Measurements from ENCODE around the gene NUMA1. TPM values are rescaled to one million over a fixed set of nuclear protein-coding genes. Genes with fewer than 3 reads are reported as not detected.

NUMA1 gene
- polyA plus RNA-seq, 1 donor from 2014 or later: 116 TPM

DNA sequence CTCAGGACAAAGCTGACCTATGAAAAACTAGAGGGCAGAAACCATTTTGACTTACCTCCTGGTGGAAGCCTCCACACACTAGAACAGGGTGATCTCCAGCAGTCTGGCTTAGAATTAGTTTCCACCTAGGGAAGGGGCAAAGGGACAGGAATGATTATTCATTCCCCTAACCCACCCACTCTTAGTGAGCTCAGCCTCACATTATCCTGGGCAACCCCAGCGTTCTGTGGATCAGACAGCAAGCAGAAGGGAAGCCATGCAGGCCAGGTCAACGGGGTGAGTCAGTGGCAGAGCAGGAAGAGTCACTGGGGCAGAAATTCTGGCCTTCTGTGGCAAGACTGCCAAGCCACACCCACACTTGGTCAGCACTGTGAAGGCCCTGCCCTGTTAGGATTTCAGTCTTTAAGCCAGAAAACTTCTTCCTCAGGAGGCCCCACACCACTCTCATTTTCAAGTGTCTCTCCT lies 10.5 kb downstream of the NUMA1 start:
- no peak for TF ChIP-seq MXI1 (conservative IDR thresholded peaks at IDR 0.05; ENCODE audit: poor library complexity, severe bottlenecking)
- TF ChIP-seq, protein P1, sequence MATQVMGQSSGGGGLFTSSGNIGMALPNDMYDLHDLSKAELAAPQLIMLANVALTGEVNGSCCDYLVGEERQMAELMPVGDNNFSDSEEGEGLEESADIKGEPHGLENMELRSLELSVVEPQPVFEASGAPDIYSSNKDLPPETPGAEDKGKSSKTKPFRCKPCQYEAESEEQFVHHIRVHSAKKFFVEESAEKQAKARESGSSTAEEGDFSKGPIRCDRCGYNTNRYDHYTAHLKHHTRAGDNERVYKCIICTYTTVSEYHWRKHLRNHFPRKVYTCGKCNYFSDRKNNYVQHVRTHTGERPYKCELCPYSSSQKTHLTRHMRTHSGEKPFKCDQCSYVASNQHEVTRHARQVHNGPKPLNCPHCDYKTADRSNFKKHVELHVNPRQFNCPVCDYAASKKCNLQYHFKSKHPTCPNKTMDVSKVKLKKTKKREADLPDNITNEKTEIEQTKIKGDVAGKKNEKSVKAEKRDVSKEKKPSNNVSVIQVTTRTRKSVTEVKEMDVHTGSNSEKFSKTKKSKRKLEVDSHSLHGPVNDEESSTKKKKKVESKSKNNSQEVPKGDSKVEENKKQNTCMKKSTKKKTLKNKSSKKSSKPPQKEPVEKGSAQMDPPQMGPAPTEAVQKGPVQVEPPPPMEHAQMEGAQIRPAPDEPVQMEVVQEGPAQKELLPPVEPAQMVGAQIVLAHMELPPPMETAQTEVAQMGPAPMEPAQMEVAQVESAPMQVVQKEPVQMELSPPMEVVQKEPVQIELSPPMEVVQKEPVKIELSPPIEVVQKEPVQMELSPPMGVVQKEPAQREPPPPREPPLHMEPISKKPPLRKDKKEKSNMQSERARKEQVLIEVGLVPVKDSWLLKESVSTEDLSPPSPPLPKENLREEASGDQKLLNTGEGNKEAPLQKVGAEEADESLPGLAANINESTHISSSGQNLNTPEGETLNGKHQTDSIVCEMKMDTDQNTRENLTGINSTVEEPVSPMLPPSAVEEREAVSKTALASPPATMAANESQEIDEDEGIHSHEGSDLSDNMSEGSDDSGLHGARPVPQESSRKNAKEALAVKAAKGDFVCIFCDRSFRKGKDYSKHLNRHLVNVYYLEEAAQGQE (IDR thresholded peaks at IDR 0.05; ENCODE audit: borderline replicate concordance): no peak
- Histone ChIP-seq H3F3A (ENCODE audit: insufficient read depth, low read length, poor library complexity, severe bottlenecking) (no peaks in the 10 kb centered on the region), H3K9ac (ENCODE audit: low read length) (no peak overlapping the region), H3K9me2 (ENCODE audit: insufficient read depth, low read length) (no peaks in the 10 kb centered on the region), H3K4me3 (ENCODE audit: low read length) (no peak overlapping the region), H3K27me3 (ENCODE audit: insufficient read depth, low read depth, low read length) (no peaks in the 10 kb centered on the region), H4K20me1 (ENCODE audit: insufficient read depth) (no peaks in the 10 kb centered on the region), H2AFZ (ENCODE audit: low read depth, low read length) (no peak overlapping the region), H3K4me2 (ENCODE audit: low read length) (no peak overlapping the region), H3K36me3 (ENCODE audit: insufficient read depth, low read length) (no peaks in the 10 kb centered on the region), H3K27ac (ENCODE audit: low read length) (no peak overlapping the region), H3K9me3 (ENCODE audit: low read length) (no peaks in the 10 kb centered on the region), H3K79me2 (replicated peaks; ENCODE audit: insufficient read depth, low read length) (peaks cover 28% of the 10 kb centered on the region)

- no peak overlapping the region for H3K9ac ChIP-seq (ENCODE audit: low read length)
- no peaks in the 10 kb centered on the region for H3K27me3 ChIP-seq (ENCODE audit: insufficient read depth, low read depth, low read length)
- H3K27ac ChIP-seq (ENCODE audit: low read length): no peak overlapping the region
- H3F3A ChIP-seq (ENCODE audit: insufficient read depth, low read length, poor library complexity, severe bottlenecking): no peaks in the 10 kb centered on the region
- no peaks in the 10 kb centered on the region for H3K9me2 ChIP-seq (ENCODE audit: insufficient read depth, low read length)
- H2AFZ ChIP-seq (ENCODE audit: low read depth, low read length): no peak overlapping the region
- no peak overlapping the region for H3K4me2 ChIP-seq (ENCODE audit: low read length)
- H3K4me3 ChIP-seq (ENCODE audit: low read length): no peak overlapping the region
- TF ChIP-seq POLR2AphosphoS5 (IDR thresholded peaks at IDR 0.05): no peak
- H4K20me1 ChIP-seq (ENCODE audit: insufficient read depth): no peaks in the 10 kb centered on the region
- H3K9me3 ChIP-seq (ENCODE audit: low read length): no peaks in the 10 kb centered on the region
- peaks cover 25% of the 10 kb centered on the region for H3K79me2 ChIP-seq (replicated peaks; ENCODE audit: insufficient read depth, low read length)
- no peaks in the 10 kb centered on the region for H3K36me3 ChIP-seq (ENCODE audit: insufficient read depth, low read length)
Measured at GRCh38 chr11:72069200-72069599, 11.1 kb downstream of the NUMA1 start.

DNA sequence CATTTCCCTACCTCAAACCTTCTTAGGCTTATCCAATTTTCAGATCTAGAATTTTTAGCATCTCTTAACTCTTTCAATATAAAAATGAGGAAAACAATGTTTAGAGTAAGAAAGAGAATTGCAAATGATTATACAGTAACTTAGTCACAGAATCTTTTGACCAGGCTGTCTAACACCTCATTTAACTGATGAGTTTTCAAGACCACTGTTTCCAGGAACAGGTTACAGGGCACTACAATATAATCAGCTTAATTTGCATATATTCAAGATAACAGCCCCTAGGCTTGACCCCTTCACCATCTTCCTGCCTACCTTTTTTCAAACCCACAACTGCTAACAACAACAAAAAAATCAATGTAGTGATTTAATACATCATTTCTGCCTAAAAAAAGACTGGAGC lies 12.7 kb downstream of the NUMA1 start:
- Histone ChIP-seq H2AFZ (ENCODE audit: low read depth, low read length) (no peak overlapping the region), H3K9me3 (ENCODE audit: low read length) (no peaks in the 10 kb centered on the region), H3F3A (ENCODE audit: insufficient read depth, low read length, poor library complexity, severe bottlenecking) (no peaks in the 10 kb centered on the region), H3K4me2 (ENCODE audit: low read length) (no peak overlapping the region), H4K20me1 (ENCODE audit: insufficient read depth) (no peaks in the 10 kb centered on the region), H3K36me3 (ENCODE audit: insufficient read depth, low read length) (no peaks in the 10 kb centered on the region), H3K4me3 (ENCODE audit: low read length) (no peak overlapping the region), H3K9me2 (ENCODE audit: insufficient read depth, low read length) (no peaks in the 10 kb centered on the region), H3K9ac (ENCODE audit: low read length) (no peak overlapping the region), H3K27ac (ENCODE audit: low read length) (no peak overlapping the region), H3K79me2 (replicated peaks; ENCODE audit: insufficient read depth, low read length) (peaks cover 15% of the 10 kb centered on the region), H3K27me3 (ENCODE audit: insufficient read depth, low read depth, low read length) (no peaks in the 10 kb centered on the region)
- TF ChIP-seq MXI1 (conservative IDR thresholded peaks at IDR 0.05; ENCODE audit: poor library complexity, severe bottlenecking) (no peak), TAF1 (IDR thresholded peaks at IDR 0.05; ENCODE audit: low read depth) (no peak), EZH2 (IDR thresholded peaks at IDR 0.05; ENCODE audit: borderline replicate concordance, insufficient read depth, low read length, poor library complexity, severe bottlenecking) (no peak), SMC3 (conservative IDR thresholded peaks at IDR 0.05; ENCODE audit: poor library complexity) (no peak), EP300 (conservative IDR thresholded peaks at IDR 0.05; ENCODE audit: poor library complexity, severe bottlenecking) (no peak), POLR2AphosphoS5 (IDR thresholded peaks at IDR 0.05) (no peak), RAD21 (conservative IDR thresholded peaks at IDR 0.05) (no peak), CTCF (IDR thresholded peaks at IDR 0.05; ENCODE audit: poor library complexity, severe bottlenecking) (no peak)
- TF ChIP-seq, protein P1 (IDR thresholded peaks at IDR 0.05; ENCODE audit: borderline replicate concordance): no peak
